ENCODE data around the gene KAT6B. TPM values are rescaled to one million over a fixed set of nuclear protein-coding genes. Genes with fewer than 3 reads are reported as not detected.

KAT6B gene
- total and polyA plus RNA-seq, 11 donors: 10.4 to 61.3 (median 42.9) TPM

DNA sequence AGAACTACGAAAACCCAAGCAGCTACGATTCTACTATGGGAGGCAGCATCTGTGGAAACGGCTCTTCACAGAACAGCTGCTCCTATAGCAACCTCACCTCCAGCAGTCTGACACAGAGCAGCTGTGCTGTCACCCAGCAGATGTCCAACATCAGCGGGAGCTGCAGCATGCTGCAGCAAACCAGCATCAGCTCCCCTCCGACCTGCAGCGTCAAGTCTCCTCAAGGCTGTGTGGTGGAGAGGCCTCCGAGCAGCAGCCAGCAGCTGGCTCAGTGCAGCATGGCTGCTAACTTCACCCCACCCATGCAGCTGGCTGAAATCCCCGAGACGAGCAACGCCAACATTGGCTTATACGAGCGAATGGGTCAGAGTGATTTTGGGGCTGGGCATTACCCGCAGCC is 203.5 kb downstream of the KAT6B start:
- no peaks in the 10 kb centered on the region for H3K27me3 ChIP-seq
- no peak overlapping the region for H3K27ac ChIP-seq
- H3K4me3 ChIP-seq: no peak overlapping the region
- H3K9me3 ChIP-seq: no peaks in the 10 kb centered on the region
- intact Hi-C loops (cut with DNase I): loop anchor here in 6 of 10 donors (5.0 to 10.0 kb wide), 4 partner anchors 42 to 765 kb away; a partner anchor contains a TSS
- ATAC-seq (peak; percentile 34 to 63 (median 52)), DNase-seq (peak in 2 of 5 donors; percentile 72 to 74)
- peaks cover 0 to 68% (median 58%) of the 10 kb centered on the region in 9 donors for H3K36me3 ChIP-seq
- 75 to 81% (median 80%) methylated on average over 13 of the region's 13 CpGs for WGBS, 4 donors
- peaks cover 0 to 16% (median 5%) of the 10 kb centered on the region in 12 donors for H3K4me1 ChIP-seq
- TF ChIP-seq, protein P1, sequence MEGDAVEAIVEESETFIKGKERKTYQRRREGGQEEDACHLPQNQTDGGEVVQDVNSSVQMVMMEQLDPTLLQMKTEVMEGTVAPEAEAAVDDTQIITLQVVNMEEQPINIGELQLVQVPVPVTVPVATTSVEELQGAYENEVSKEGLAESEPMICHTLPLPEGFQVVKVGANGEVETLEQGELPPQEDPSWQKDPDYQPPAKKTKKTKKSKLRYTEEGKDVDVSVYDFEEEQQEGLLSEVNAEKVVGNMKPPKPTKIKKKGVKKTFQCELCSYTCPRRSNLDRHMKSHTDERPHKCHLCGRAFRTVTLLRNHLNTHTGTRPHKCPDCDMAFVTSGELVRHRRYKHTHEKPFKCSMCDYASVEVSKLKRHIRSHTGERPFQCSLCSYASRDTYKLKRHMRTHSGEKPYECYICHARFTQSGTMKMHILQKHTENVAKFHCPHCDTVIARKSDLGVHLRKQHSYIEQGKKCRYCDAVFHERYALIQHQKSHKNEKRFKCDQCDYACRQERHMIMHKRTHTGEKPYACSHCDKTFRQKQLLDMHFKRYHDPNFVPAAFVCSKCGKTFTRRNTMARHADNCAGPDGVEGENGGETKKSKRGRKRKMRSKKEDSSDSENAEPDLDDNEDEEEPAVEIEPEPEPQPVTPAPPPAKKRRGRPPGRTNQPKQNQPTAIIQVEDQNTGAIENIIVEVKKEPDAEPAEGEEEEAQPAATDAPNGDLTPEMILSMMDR (IDR thresholded peaks at IDR 0.05): no peak
- no peak for TF ChIP-seq POLR2A (IDR thresholded peaks at IDR 0.05)

DNA sequence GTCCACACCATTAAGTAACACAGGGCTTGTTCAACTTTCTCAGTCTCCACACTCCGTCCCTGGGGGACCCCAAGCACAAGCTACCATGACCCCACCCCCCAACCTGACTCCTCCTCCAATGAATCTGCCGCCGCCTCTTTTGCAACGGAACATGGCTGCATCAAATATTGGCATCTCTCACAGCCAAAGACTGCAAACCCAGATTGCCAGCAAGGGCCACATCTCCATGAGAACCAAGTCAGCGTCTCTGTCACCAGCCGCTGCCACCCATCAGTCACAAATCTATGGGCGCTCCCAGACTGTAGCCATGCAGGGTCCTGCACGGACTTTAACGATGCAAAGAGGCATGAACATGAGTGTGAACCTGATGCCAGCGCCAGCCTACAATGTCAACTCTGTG is 204.0 kb downstream of the KAT6B start:
- no peak for ATAC-seq
- intact Hi-C loops (cut with DNase I): loop anchor here in 4 of 10 donors (5.0 to 10.0 kb wide), 3 partner anchors 42 to 67 kb away; a partner anchor contains a TSS
- H3K4me1 ChIP-seq: peaks cover 0 to 16% (median 8%) of the 10 kb centered on the region in 12 donors
- no peak for DNase-seq
- H3K36me3 ChIP-seq: peaks cover 0 to 63% (median 53%) of the 10 kb centered on the region in 9 donors
- H3K27ac ChIP-seq: no peak overlapping the region
- no peaks in the 10 kb centered on the region for H3K9me3 ChIP-seq
- H3K27me3 ChIP-seq: no peaks in the 10 kb centered on the region
- TF ChIP-seq POLR2A (IDR thresholded peaks at IDR 0.05): no peak
- TF ChIP-seq, protein P1 (IDR thresholded peaks at IDR 0.05): no peak
- no peak overlapping the region for H3K4me3 ChIP-seq
- 94 to 97% (median 95%) methylated on average over 10 of the region's 10 CpGs for WGBS, 4 donors

DNA sequence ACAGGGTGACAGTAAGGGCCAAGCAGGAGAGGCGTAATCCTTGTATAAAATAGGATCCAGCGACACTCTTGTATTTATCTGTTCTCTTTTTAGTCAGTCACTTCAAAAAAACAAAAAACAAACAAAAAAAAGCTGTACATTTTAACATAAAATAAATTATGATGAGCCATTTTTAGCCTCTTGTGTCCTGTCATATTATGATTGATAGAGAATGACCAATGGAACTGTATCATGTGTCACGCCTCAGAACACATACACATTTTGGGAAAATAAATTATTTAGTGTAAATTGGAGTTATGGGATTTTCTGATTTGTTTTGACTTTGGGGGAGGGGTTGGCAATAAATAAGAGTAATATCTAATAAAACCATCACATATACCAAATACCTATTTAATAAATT is 205.7 kb downstream of the KAT6B start:
- ATAC-seq (no peak), DNase-seq (no peak)
- TF ChIP-seq, protein P1 (IDR thresholded peaks at IDR 0.05): no peak
- no peak for TF ChIP-seq POLR2A (IDR thresholded peaks at IDR 0.05)
- peaks cover 0 to 18% (median 8%) of the 10 kb centered on the region in 12 donors for H3K4me1 ChIP-seq
- H3K9me3 ChIP-seq: no peaks in the 10 kb centered on the region
- no peak overlapping the region for H3K4me3 ChIP-seq
- 97 to 99% (median 98%) methylated on average over 3 of the region's 3 CpGs for WGBS, 4 donors
- H3K27ac ChIP-seq: no peak overlapping the region
- peaks cover 0 to 46% (median 35%) of the 10 kb centered on the region in 9 donors for H3K36me3 ChIP-seq
- intact Hi-C loops (cut with DNase I): loop anchor here in 4 of 10 donors (5.0 to 10.0 kb wide), 3 partner anchors 40 to 65 kb away; a partner anchor contains a TSS
- no peaks in the 10 kb centered on the region for H3K27me3 ChIP-seq

DNA sequence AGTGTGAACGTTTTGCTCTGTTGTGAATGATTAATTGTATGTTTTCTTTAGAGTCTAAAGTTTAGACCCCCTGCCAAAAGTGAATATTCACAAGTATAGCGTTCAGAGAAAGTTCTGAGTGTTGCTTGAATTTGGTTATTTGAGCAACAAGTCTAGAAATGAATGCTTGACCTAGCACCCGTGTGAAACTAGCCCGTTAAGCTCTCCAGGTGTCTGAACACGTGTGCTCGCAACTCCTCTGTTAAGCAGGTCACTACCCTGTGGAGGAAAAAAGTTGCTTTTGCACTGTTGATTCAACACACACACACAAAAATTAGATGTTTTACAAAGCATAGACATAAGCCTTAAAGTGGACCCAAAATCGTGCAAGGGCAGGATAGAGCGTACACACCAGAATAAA is 206.4 kb downstream of the KAT6B start:
- DNase-seq (no peak), ATAC-seq (no peak)
- peaks cover 0 to 19% (median 9%) of the 10 kb centered on the region in 12 donors for H3K4me1 ChIP-seq
- no peak overlapping the region for H3K4me3 ChIP-seq
- intact Hi-C loops (cut with DNase I): loop anchor here in 4 of 10 donors (5.0 to 10.0 kb wide), 3 partner anchors 39 to 64 kb away; a partner anchor contains a TSS
- H3K9me3 ChIP-seq: no peaks in the 10 kb centered on the region
- 94 to 96% (median 95%) methylated on average over 8 of the region's 8 CpGs for WGBS, 4 donors
- peaks cover 0 to 39% (median 31%) of the 10 kb centered on the region in 9 donors for H3K36me3 ChIP-seq
- TF ChIP-seq, protein P1 (IDR thresholded peaks at IDR 0.05): no peak
- no peak for TF ChIP-seq POLR2A (IDR thresholded peaks at IDR 0.05)
- peak overlapping the region in 1 of 12 donors; percentile 65 for H3K27ac ChIP-seq
- no peaks in the 10 kb centered on the region for H3K27me3 ChIP-seq
